Thymus (tissue), 11 donors: ENCODE measurements around the gene TRIP4. TPM values are rescaled to one million over a fixed set of nuclear protein-coding genes. Genes with fewer than 3 reads are reported as not detected.
"Not testable (repeated sequence)": the region's sequence is repeated elsewhere in the genome, so short reads cannot be mapped to it uniquely, and the experiment has no call there.

Experiments used
- DNase-seq, 9 donors: peaks; one replicate each; pipeline ENCODE4 v3.0.0-alpha.2; 2013; ENCODE audit warnings: low spot score in 9 of 9, low read depth in 6 of 9, missing footprints in 1 of 9
- H3K27ac ChIP-seq, 2 donors: one replicate each; pipeline ENCODE4 v1.5.1; 2013; ENCODE audit warnings: control low read depth in 1 of 2, low read depth in 1 of 2, low read length in 1 of 2, mild to moderate bottlenecking in 1 of 2, moderate library complexity in 1 of 2
- H3K27me3 ChIP-seq, 2 donors: one replicate each; pipeline ENCODE4 v1.5.1; 2013; ENCODE audit warnings: low read length in 1 of 2; ENCODE audit not compliant: control insufficient read depth in 2 of 2, insufficient read depth in 1 of 2
- H3K36me3 ChIP-seq, 2 donors: one replicate each; pipeline ENCODE4 v1.5.1; 2013; ENCODE audit warnings: low read length in 1 of 2, mild to moderate bottlenecking in 1 of 2, moderate library complexity in 1 of 2; ENCODE audit not compliant: control insufficient read depth in 2 of 2, insufficient read depth in 2 of 2
- H3K4me1 ChIP-seq, 2 donors: one replicate each; pipeline ENCODE4 v1.5.1; 2013; ENCODE audit warnings: low read length in 2 of 2; ENCODE audit not compliant: control insufficient read depth in 2 of 2, insufficient read depth in 2 of 2
- H3K4me3 ChIP-seq, 2 donors: one replicate each; pipeline ENCODE4 v1.5.1; 2013; ENCODE audit warnings: low read length in 2 of 2, control low read depth in 1 of 2, mild to moderate bottlenecking in 1 of 2
- H3K9me3 ChIP-seq, 2 donors: one replicate each; pipeline ENCODE4 v1.5.1; 2013; ENCODE audit warnings: low read length in 1 of 2, mild to moderate bottlenecking in 1 of 2; ENCODE audit not compliant: control insufficient read depth in 2 of 2, insufficient read depth in 1 of 2
- WGBS: extraction: QIAGEN DNeasy Blood & Tissue Kit; methylation state at CpG from one replicate; pipeline ENCODE4 v1.1.7; 2013; 5-methylcytosine and 5-hydroxymethylcytosine counted together
- polyA plus RNA-seq: library from polyadenylated mRNA; stranded (reverse); fragments of 200-250 nt; gene quantifications from one replicate; pipeline ENCODE4 v1.2.3, GENCODE V29; 2013
- total RNA-seq: library from RNA; stranded (reverse); fragments of 120-200 nt; gene quantifications from one replicate; pipeline ENCODE4 v1.2.4, GENCODE V29; 2013
- donor health status: healthy.

Gene TRIP4
- total and polyA plus RNA-seq, 2 donors, result 14.5 to 50.6 TPM

DNA sequence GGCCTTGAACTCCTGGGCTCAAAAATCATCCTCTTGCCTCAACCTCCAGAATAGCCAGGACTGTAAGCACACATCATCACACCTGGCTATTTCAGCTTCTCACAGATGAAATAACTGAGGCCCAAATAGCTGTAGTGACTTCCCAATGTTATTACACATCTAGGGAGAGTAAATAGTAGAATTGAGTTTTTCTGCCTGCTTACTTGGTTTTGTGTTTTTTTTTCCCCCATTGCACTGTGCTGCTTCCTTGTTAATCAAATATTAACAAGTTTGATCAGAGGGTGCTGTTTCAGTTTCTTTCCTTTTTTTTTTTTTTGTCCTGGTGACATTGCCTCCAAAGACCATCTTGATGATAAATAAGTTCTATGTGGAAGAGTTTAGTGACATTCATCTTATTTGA lies 96.1 kb downstream of the TRIP4 start:
- Histone ChIP-seq H3K4me3 (no peak overlapping the region), H3K9me3 (no peaks in the 10 kb centered on the region), H3K36me3 (peaks cover 5% of the 10 kb centered on the region in 2 donors), H3K27ac (no peak overlapping the region), H3K27me3 (no peaks in the 10 kb centered on the region), H3K4me1 (no peaks in the 10 kb centered on the region)
- DNase-seq, result no peak

GRCh38 chr15:64485796-64486195 lies 98.2 kb downstream of the TRIP4 start:
- Histone ChIP-seq H3K27me3 (no peaks in the 10 kb centered on the region), H3K27ac (no peak overlapping the region), H3K4me1 (no peaks in the 10 kb centered on the region), H3K36me3 (peaks cover 5 to 9% of the 10 kb centered on the region in 2 donors), H3K9me3 (no peaks in the 10 kb centered on the region), H3K4me3 (no peak overlapping the region)
- DNase-seq, result no peak

GRCh38 chr15:64490598-64491259 lies 103.1 kb downstream of the TRIP4 start:
- Histone ChIP-seq H3K36me3 (peaks cover 0 to 6% of the 10 kb centered on the region in 2 donors), H3K4me1 (peaks cover 0 to 3% of the 10 kb centered on the region in 2 donors), H3K27me3 (no peaks in the 10 kb centered on the region), H3K27ac (no peak overlapping the region), H3K4me3 (no peak overlapping the region), H3K9me3 (no peaks in the 10 kb centered on the region)
- no peak for DNase-seq

- 95% methylated on average over 2 of the region's 2 CpGs for WGBS
Measured at GRCh38 chr15:64493641-64494040, 106.0 kb downstream of the TRIP4 start.

GRCh38 chr15:64495968-64496367 lies 108.3 kb downstream of the TRIP4 start:
- 95% methylated on average over 2 of the region's 2 CpGs for WGBS
- H3K4me1 ChIP-seq, result not testable (repeated sequence)

More at GRCh38 chr15:64493641-64494040, 106.0 kb downstream of the TRIP4 start:
- Histone ChIP-seq H3K4me1 (peaks cover 0 to 3% of the 10 kb centered on the region in 2 donors), H3K27ac (no peak overlapping the region), H3K4me3 (no peak overlapping the region), H3K36me3 (peaks cover 0 to 8% of the 10 kb centered on the region in 2 donors), H3K9me3 (no peaks in the 10 kb centered on the region), H3K27me3 (no peaks in the 10 kb centered on the region)
- no peak for DNase-seq

DNA sequence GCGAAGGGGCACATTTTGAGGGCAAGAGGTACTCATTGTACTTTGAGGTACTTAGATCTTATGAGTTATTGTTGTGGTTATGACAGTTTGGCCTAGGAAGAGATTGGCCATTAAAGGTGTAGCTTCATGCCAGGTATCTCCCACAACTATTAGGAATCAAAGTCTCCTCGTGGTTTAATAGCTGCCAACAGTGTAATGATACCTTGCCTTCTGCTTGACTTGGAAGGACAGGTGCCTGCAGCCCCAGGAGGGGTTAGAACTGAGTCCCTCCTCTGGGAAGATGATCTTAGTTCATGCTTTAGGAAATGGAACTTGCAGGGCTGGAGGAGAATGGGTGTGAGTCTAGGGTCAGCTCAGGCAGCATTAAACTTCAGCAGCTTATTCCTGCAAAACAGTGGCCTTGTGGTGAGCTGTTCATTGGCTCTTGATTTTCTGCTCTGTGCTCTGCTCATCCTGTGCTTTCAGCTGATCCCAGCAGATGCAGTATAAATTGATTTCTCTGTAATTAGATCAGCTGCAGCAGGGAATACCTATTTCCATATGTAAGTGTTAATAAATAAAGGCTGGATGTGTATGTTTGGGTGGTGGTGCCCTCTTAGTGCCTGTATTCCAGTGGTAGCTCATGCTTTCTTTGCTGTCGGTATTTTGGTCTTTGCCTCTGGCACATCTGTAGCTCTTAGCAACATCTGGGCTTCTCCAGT lies 113.2 kb downstream of the TRIP4 start:
- no peaks in the 10 kb centered on the region for H3K9me3 ChIP-seq
- H3K4me3 ChIP-seq, result no peak overlapping the region
- no peaks in the 10 kb centered on the region for H3K27me3 ChIP-seq
- 63% methylated on average over 3 of the region's 3 CpGs for WGBS
- DNase-seq, result no peak
- no peak overlapping the region for H3K27ac ChIP-seq
- H3K4me1 ChIP-seq, result peaks cover 17 to 42% of the 10 kb centered on the region in 2 donors
- peaks cover 15 to 45% of the 10 kb centered on the region in 2 donors for H3K36me3 ChIP-seq

More at GRCh38 chr15:64495968-64496367, 108.3 kb downstream of the TRIP4 start:
- not testable (repeated sequence) for DNase-seq, H3K27me3 ChIP-seq, H3K4me3 ChIP-seq, H3K27ac ChIP-seq, H3K9me3 ChIP-seq
- H3K36me3 ChIP-seq, result peaks cover 15 to 28% of the 10 kb centered on the region in 2 donors

DNA sequence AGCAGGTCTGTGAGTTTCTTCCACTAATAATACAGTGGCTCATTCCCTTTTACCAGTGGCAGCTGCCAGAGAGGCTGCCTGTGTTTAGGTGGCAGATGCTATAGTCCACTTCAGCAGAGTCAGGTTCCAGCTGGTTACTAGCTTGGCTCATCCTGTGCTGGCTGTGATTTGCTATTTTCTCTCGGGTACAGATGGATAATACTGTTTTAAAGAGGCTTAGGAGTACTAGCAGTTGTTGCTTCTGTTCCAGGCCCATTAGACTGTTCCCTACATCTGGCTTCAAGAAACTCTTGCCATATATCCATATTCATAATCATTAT lies 113.7 kb downstream of the TRIP4 start:
- H3K4me1 ChIP-seq, result peaks cover 17 to 42% of the 10 kb centered on the region in 2 donors

GRCh38 chr15:64502151-64502550 lies 114.5 kb downstream of the TRIP4 start:
- Histone ChIP-seq H3K4me3 (no peak overlapping the region), H3K4me1 (peaks cover 17 to 45% of the 10 kb centered on the region in 2 donors), H3K9me3 (no peaks in the 10 kb centered on the region), H3K27ac (peak overlapping the region in 1 of 2 donors; percentile 3), H3K36me3 (peaks cover 15 to 44% of the 10 kb centered on the region in 2 donors), H3K27me3 (no peaks in the 10 kb centered on the region)
- 84% methylated on average over 2 of the region's 2 CpGs for WGBS
- no peak for DNase-seq

More for the DNA sequence above, 113.7 kb downstream of the TRIP4 start:
- no peaks in the 10 kb centered on the region for H3K27me3 ChIP-seq
- H3K4me3 ChIP-seq, result no peak overlapping the region
- H3K9me3 ChIP-seq, result no peaks in the 10 kb centered on the region
- H3K27ac ChIP-seq, result no peak overlapping the region
- 94% methylated on average over 1 of the region's 1 CpG for WGBS
- DNase-seq, result no peak
- peaks cover 15 to 45% of the 10 kb centered on the region in 2 donors for H3K36me3 ChIP-seq

- Histone ChIP-seq H3K4me3 (no peak overlapping the region), H3K4me1 (peaks cover 17 to 49% of the 10 kb centered on the region in 2 donors), H3K27ac (peak overlapping the region; percentile 81 to 94), H3K36me3 (peaks cover 15 to 41% of the 10 kb centered on the region in 2 donors), H3K9me3 (no peaks in the 10 kb centered on the region), H3K27me3 (no peaks in the 10 kb centered on the region)
- no peak for DNase-seq
- WGBS, result 70% methylated on average over 3 of the region's 3 CpGs
Measured at GRCh38 chr15:64502551-64502950, 114.9 kb downstream of the TRIP4 start.
